Glutamatergic neuron (in vitro differentiated cells): ENCODE data around the gene HOXC9. TPM values are rescaled to one million over a fixed set of nuclear protein-coding genes. Genes with fewer than 3 reads are reported as not detected.

Experiments
- DNase-seq: peaks from one replicate; pipeline ENCODE4 v3.0.0; 2022
- H3K27ac Mint-ChIP-seq: one replicate; pipeline ENCODE4 v1.8.0; 2020; ENCODE audit warnings: mild to moderate bottlenecking, mixed read lengths, inconsistent platforms; ENCODE audit not compliant: unreplicated experiment
- H3K27me3 Mint-ChIP-seq: one replicate; pipeline ENCODE4 v1.8.0; 2020; ENCODE audit warnings: mild to moderate bottlenecking, moderate library complexity, mixed read lengths, inconsistent platforms; ENCODE audit not compliant: unreplicated experiment
- H3K36me3 Mint-ChIP-seq: one replicate; pipeline ENCODE4 v1.8.0; 2020; ENCODE audit warnings: mild to moderate bottlenecking, mixed read lengths, inconsistent platforms; ENCODE audit not compliant: unreplicated experiment
- H3K4me1 Mint-ChIP-seq: one replicate; pipeline ENCODE4 v1.8.0; 2020; ENCODE audit warnings: mild to moderate bottlenecking, low read depth, mixed read lengths, inconsistent platforms; ENCODE audit not compliant: unreplicated experiment
- H3K4me3 Mint-ChIP-seq: one replicate; pipeline ENCODE4 v1.8.0; 2020; ENCODE audit warnings: mild to moderate bottlenecking, mixed read lengths, inconsistent platforms; ENCODE audit not compliant: unreplicated experiment
- H3K9me3 Mint-ChIP-seq: one replicate; pipeline ENCODE4 v1.8.0; 2020; ENCODE audit warnings: mild to moderate bottlenecking, moderate library complexity, mixed read lengths, inconsistent platforms; ENCODE audit not compliant: unreplicated experiment
- CTCF ChIP-seq: fragments of 200-600 bp; sonication (generic); IDR thresholded peaks from one replicate; pipeline ENCODE4 v1.5.0; 2021; ENCODE audit not compliant: partially characterized antibody, unreplicated experiment
- total RNA-seq: library from RNA; stranded (reverse); fragmentation: NEBNext Ultra II Directional; extraction: Animal tissue kit (Norgen Biotek cat#: 25700); gene quantifications from one replicate; pipeline ENCODE4 v1.2.1, GENCODE V29; 2021; ENCODE audit not compliant: unreplicated experiment

The HOXC9 gene
- total RNA-seq, 1 donor from 2014 or later = not detected

GRCh38 chr12:53952335-53952694 is 47.6 kb upstream of the HOXC9 start:
- Mint-ChIP-seq H3K36me3 (no peaks in the 10 kb centered on the region), H3K4me1 (no peaks in the 10 kb centered on the region), H3K4me3 (no peak overlapping the region), H3K9me3 (peaks cover 3% of the 10 kb centered on the region), H3K27me3 (peaks cover 42% of the 10 kb centered on the region), H3K27ac (no peak overlapping the region)
- TF ChIP-seq CTCF = no peak
- DNase-seq = no peak

GRCh38 chr12:53952871-53953734 is 46.9 kb upstream of the HOXC9 start:
- no peak for DNase-seq
- peaks cover 46% of the 10 kb centered on the region for H3K27me3 Mint-ChIP-seq
- no peaks in the 10 kb centered on the region for H3K4me1 Mint-ChIP-seq
- H3K4me3 Mint-ChIP-seq = no peak overlapping the region
- no peak for TF ChIP-seq CTCF
- H3K9me3 Mint-ChIP-seq = peaks cover 3% of the 10 kb centered on the region
- H3K27ac Mint-ChIP-seq = no peak overlapping the region
- H3K36me3 Mint-ChIP-seq = no peaks in the 10 kb centered on the region

GRCh38 chr12:53953831-53954693 is 45.9 kb upstream of the HOXC9 start:
- no peak for TF ChIP-seq CTCF
- DNase-seq = no peak
- no peak overlapping the region for H3K27ac Mint-ChIP-seq
- peaks cover 3% of the 10 kb centered on the region for H3K9me3 Mint-ChIP-seq
- no peaks in the 10 kb centered on the region for H3K36me3 Mint-ChIP-seq
- no peaks in the 10 kb centered on the region for H3K4me1 Mint-ChIP-seq
- H3K27me3 Mint-ChIP-seq = peaks cover 50% of the 10 kb centered on the region
- no peak overlapping the region for H3K4me3 Mint-ChIP-seq

- Mint-ChIP-seq H3K27ac (no peak within 1 kb of the TSS), H3K36me3 (no peaks in the 10 kb centered on the region), H3K4me1 (no peaks in the 10 kb centered on the region), H3K27me3 (peaks cover 53% of the 10 kb centered on the region), H3K9me3 (peaks cover 2% of the 10 kb centered on the region), H3K4me3 (no peak within 1 kb of the TSS)
- no peak for DNase-seq
- no peak for TF ChIP-seq CTCF
These were observed 45.3 kb upstream of the HOXC9 start, which contains the start of gene HOXC12 for GRCh38 chr12:53954694-53955035. Gene HOXC12, plus strand, starts transcription at chr12:53954903. Its CDS starts 27 bp downstream, at chr12:53954930.
